NCI-H2227 (cell line): ENCODE measurements around the gene DST.
A peak's percentile ranks its signal among the peaks of the same experiment; 100 is the strongest.

ENCODE experiments used
- DNase-seq: peaks from one replicate; lab custom pipeline; 2025; ENCODE audit not compliant: unreplicated experiment; lab: John Stamatoyannopoulos, UW

DST gene

GRCh38 chr6:56539527-56540105 is 103.1 kb downstream of the DST start:
- no peak for DNase-seq

GRCh38 chr6:56538851-56539250 is 103.8 kb downstream of the DST start:
- no peak for DNase-seq

- no peak for DNase-seq
Observed at GRCh38 chr6:56537223-56537770, 105.4 kb downstream of the DST start.

GRCh38 chr6:56536536-56536935 is 106.2 kb downstream of the DST start:
- DNase-seq: no peak

GRCh38 chr6:56535626-56536025 is 107.1 kb downstream of the DST start:
- DNase-seq: no peak

GRCh38 chr6:56534680-56535419 is 107.8 kb downstream of the DST start:
- no peak for DNase-seq

GRCh38 chr6:56532766-56533551 is 109.7 kb downstream of the DST start:
- no peak for DNase-seq

- no peak for DNase-seq
Observed at GRCh38 chr6:56531839-56532595, 110.7 kb downstream of the DST start.

GRCh38 chr6:56529594-56530191 is 113.0 kb downstream of the DST start:
- no peak for DNase-seq

- no peak for DNase-seq
Observed at GRCh38 chr6:56528412-56528841, 114.3 kb downstream of the DST start.

- DNase-seq: no peak
Observed at GRCh38 chr6:56527934-56528333, 114.8 kb downstream of the DST start.

GRCh38 chr6:56526860-56527544 is 115.7 kb downstream of the DST start:
- no peak for DNase-seq

GRCh38 chr6:56525974-56526789 is 116.5 kb downstream of the DST start:
- peak; percentile 81 for DNase-seq

- no peak for DNase-seq
Observed at GRCh38 chr6:56524891-56525703, 117.6 kb downstream of the DST start.

GRCh38 chr6:56522495-56523270 is 120.0 kb downstream of the DST start:
- no peak for DNase-seq

GRCh38 chr6:56521976-56522375 is 120.7 kb downstream of the DST start:
- no peak for DNase-seq

- no peak for DNase-seq
Observed at GRCh38 chr6:56521454-56521853, 121.2 kb downstream of the DST start.

GRCh38 chr6:56520218-56520617 is 122.5 kb downstream of the DST start:
- DNase-seq: no peak
